ENCODE data around the gene PCED1A. TPM values are rescaled to one million over a fixed set of nuclear protein-coding genes. Genes with fewer than 3 reads are reported as not detected.
A peak's percentile ranks its signal among the peaks of the same experiment; 100 is the strongest.
"Not testable (repeated sequence)": the region's sequence is repeated elsewhere in the genome, so short reads cannot be mapped to it uniquely, and the experiment has no call there.

PCED1A gene
- total and polyA plus RNA-seq, 2 donors from 2014 or later, result 43.6 to 47.7 TPM

GRCh38 chr20:2835331-2835796, 5.1 kb downstream of the PCED1A start:
- no peak for DNase-seq
- FAIRE-seq, result no peak
- TF ChIP-seq, protein P1, sequence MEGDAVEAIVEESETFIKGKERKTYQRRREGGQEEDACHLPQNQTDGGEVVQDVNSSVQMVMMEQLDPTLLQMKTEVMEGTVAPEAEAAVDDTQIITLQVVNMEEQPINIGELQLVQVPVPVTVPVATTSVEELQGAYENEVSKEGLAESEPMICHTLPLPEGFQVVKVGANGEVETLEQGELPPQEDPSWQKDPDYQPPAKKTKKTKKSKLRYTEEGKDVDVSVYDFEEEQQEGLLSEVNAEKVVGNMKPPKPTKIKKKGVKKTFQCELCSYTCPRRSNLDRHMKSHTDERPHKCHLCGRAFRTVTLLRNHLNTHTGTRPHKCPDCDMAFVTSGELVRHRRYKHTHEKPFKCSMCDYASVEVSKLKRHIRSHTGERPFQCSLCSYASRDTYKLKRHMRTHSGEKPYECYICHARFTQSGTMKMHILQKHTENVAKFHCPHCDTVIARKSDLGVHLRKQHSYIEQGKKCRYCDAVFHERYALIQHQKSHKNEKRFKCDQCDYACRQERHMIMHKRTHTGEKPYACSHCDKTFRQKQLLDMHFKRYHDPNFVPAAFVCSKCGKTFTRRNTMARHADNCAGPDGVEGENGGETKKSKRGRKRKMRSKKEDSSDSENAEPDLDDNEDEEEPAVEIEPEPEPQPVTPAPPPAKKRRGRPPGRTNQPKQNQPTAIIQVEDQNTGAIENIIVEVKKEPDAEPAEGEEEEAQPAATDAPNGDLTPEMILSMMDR (IDR thresholded peaks at IDR 0.05; ENCODE audit: borderline replicate concordance, extremely low read depth, insufficient read depth), result no peak
- Histone ChIP-seq H3K4me1 (ENCODE audit: control insufficient read depth in 2 of 3, insufficient read depth in 2 of 3, low read depth in 1 of 3, low read length in 3 of 3) (peaks cover 0 to 6% (median 0%) of the 10 kb centered on the region in 3 donors), H3K4me3 (ENCODE audit: low read length in 3 of 3) (no peak overlapping the region), H3K9ac (ENCODE audit: low read length in 3 of 3) (no peak overlapping the region), H3K27ac (ENCODE audit: low read depth in 2 of 2, low read length in 2 of 2) (no peak overlapping the region), H3K9me3 (ENCODE audit: control insufficient read depth in 2 of 3, insufficient read depth in 1 of 3, low read length in 3 of 3) (no peaks in the 10 kb centered on the region), H3K36me3 (ENCODE audit: control insufficient read depth in 2 of 3, insufficient read depth in 3 of 3, low read length in 3 of 3) (no peaks in the 10 kb centered on the region), H3K27me3 (ENCODE audit: control insufficient read depth, insufficient read depth, low read length) (no peaks in the 10 kb centered on the region)
- intact Hi-C loops (cut with DNase I), result no loop called here

DNA sequence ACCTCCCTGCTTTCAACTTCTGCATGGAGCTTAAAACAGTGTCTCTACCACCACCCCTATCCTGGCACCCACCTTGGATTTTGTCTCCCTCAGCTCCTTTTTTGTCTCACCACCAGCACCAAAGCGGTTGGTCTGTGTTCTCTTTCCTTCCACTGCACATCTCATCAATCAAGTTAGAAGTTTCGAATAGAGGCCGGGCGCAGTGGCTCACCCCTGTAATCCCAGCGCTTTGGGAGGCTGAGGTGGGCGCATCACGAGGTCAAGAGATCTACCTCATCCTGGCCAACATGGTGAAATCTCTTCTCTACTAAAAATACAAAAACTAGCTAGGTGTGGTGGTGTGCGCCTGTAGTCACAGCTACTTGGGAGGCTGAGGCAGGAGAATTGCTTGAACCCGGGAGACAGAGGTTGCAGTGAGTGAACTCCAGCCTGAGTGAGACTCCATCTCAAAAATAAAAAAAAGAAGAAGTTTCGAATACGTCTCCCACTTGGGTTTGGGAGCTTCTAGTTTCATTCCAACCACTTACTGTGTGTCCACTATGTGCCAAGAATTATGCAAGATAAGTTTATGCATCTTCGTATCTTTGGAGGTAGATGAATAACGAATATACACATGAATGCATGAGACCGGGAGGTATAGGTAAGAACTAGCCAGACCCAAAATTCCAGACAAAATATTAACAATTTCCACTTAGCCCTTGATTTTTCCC, 5.9 kb downstream of the PCED1A start:
- no peak overlapping the region for H3K27ac ChIP-seq (ENCODE audit: low read depth in 2 of 2, low read length in 2 of 2)
- TF ChIP-seq, protein P1 (IDR thresholded peaks at IDR 0.05; ENCODE audit: borderline replicate concordance, extremely low read depth, insufficient read depth), result no peak
- H3K9ac ChIP-seq (ENCODE audit: low read length in 3 of 3), result no peak overlapping the region
- no peaks in the 10 kb centered on the region for H3K27me3 ChIP-seq (ENCODE audit: control insufficient read depth, insufficient read depth, low read length)
- no peak for DNase-seq
- H3K9me3 ChIP-seq (ENCODE audit: control insufficient read depth in 2 of 3, insufficient read depth in 1 of 3, low read length in 3 of 3), result no peaks in the 10 kb centered on the region
- intact Hi-C loops (cut with DNase I), result no loop called here
- peaks cover 0 to 2% (median 0%) of the 10 kb centered on the region in 3 donors for H3K4me1 ChIP-seq (ENCODE audit: control insufficient read depth in 2 of 3, insufficient read depth in 2 of 3, low read depth in 1 of 3, low read length in 3 of 3)
- no peaks in the 10 kb centered on the region for H3K36me3 ChIP-seq (ENCODE audit: control insufficient read depth in 2 of 3, insufficient read depth in 3 of 3, low read length in 3 of 3)
- no peak overlapping the region for H3K4me3 ChIP-seq (ENCODE audit: low read length in 3 of 3)
- FAIRE-seq, result no peak

- no peaks in the 10 kb centered on the region for H3K9me3 ChIP-seq (ENCODE audit: control insufficient read depth in 2 of 3, insufficient read depth in 1 of 3, low read length in 3 of 3)
- H3K4me1 ChIP-seq (ENCODE audit: control insufficient read depth in 2 of 3, insufficient read depth in 2 of 3, low read depth in 1 of 3, low read length in 3 of 3), result no peaks in the 10 kb centered on the region
- no peak overlapping the region for H3K9ac ChIP-seq (ENCODE audit: low read length in 3 of 3)
- no peaks in the 10 kb centered on the region for H3K36me3 ChIP-seq (ENCODE audit: control insufficient read depth in 2 of 3, insufficient read depth in 3 of 3, low read length in 3 of 3)
- no peak overlapping the region for H3K4me3 ChIP-seq (ENCODE audit: low read length in 3 of 3)
- FAIRE-seq (no peak), DNase-seq (no peak)
- no peaks in the 10 kb centered on the region for H3K27me3 ChIP-seq (ENCODE audit: control insufficient read depth, insufficient read depth, low read length)
- intact Hi-C loops (cut with DNase I), result no loop called here
- H3K27ac ChIP-seq (ENCODE audit: low read depth in 2 of 2, low read length in 2 of 2), result no peak overlapping the region
- TF ChIP-seq, protein P1 (IDR thresholded peaks at IDR 0.05; ENCODE audit: borderline replicate concordance, extremely low read depth, insufficient read depth), result no peak
Measured at GRCh38 chr20:2833761-2834160, 6.7 kb downstream of the PCED1A start.

GRCh38 chr20:2831206-2831605, 9.2 kb downstream of the PCED1A start:
- DNase-seq, result peak in 2 of 5 donors; percentile 26 to 42
- intact Hi-C loops (cut with DNase I); H3K9me3 ChIP-seq (ENCODE audit: control insufficient read depth in 2 of 3, insufficient read depth in 1 of 3, low read length in 3 of 3); FAIRE-seq; H3K9ac ChIP-seq (ENCODE audit: low read length in 3 of 3); H3K4me1 ChIP-seq (ENCODE audit: control insufficient read depth in 2 of 3, insufficient read depth in 2 of 3, low read depth in 1 of 3, low read length in 3 of 3); H3K36me3 ChIP-seq (ENCODE audit: control insufficient read depth in 2 of 3, insufficient read depth in 3 of 3, low read length in 3 of 3); H3K27me3 ChIP-seq (ENCODE audit: control insufficient read depth, insufficient read depth, low read length); H3K4me3 ChIP-seq (ENCODE audit: low read length in 3 of 3); H3K27ac ChIP-seq (ENCODE audit: low read depth in 2 of 2, low read length in 2 of 2): not testable (repeated sequence)

All from kidney (tissue), 14 donors.